HG03196 (cell line): ENCODE measurements around the gene ZNF532.
"Not testable (repeated sequence)": the region's sequence is repeated elsewhere in the genome, so short reads cannot be mapped to it uniquely, and the experiment has no call there.

Experiments
- ATAC-seq: cut with Tn5 transposase; IDR thresholded peaks from one replicate; pipeline ENCODE4 v1.9.1; 2021; ENCODE audit not compliant: unreplicated experiment

The ZNF532 gene

DNA sequence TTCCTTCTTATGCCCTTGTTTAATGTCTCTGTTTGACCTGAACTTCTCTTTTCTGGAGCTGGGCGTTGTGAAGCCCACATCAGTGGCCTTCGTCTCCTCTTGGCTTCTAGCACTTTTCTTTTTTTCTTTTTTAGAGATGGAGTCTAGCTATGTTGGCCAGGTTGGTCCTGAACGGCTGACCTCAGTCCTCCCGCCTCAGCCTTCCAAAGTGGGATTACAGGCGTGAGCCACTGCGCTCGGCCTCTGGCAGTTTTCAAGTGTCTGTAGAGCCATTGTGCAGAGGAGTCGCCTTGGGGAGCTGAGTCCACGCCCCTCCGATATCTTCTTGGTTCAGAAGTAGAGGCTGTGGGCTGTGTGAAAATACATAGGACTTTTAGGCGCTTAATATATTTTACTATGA is 36.5 kb downstream of the ZNF532 start:
- ATAC-seq: no peak

DNA sequence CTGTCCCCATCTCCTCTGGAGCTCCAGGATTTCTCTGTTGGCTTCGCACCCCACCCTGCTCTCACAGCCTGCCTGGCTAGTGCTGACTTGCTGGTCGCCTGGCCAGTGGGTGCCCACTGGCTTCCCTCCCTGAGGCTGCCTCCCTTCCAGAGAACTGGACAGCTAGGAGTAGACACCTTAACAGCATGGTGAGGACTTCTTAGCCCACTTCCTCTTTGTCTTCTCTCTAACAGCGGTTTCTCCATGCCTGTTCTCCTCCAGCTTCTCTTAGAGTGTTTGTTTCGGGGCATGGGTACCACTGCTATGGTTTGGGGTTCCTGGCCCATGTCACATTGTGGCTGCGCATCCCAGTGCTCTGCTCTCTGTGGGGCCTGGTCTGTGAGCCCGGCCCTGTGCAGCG is 37.1 kb downstream of the ZNF532 start:
- ATAC-seq: no peak

- no peak for ATAC-seq
Observed at GRCh38 chr18:58902961-58903360, 38.3 kb downstream of the ZNF532 start.

GRCh38 chr18:58903533-58903932 is 38.9 kb downstream of the ZNF532 start:
- ATAC-seq: no peak

DNA sequence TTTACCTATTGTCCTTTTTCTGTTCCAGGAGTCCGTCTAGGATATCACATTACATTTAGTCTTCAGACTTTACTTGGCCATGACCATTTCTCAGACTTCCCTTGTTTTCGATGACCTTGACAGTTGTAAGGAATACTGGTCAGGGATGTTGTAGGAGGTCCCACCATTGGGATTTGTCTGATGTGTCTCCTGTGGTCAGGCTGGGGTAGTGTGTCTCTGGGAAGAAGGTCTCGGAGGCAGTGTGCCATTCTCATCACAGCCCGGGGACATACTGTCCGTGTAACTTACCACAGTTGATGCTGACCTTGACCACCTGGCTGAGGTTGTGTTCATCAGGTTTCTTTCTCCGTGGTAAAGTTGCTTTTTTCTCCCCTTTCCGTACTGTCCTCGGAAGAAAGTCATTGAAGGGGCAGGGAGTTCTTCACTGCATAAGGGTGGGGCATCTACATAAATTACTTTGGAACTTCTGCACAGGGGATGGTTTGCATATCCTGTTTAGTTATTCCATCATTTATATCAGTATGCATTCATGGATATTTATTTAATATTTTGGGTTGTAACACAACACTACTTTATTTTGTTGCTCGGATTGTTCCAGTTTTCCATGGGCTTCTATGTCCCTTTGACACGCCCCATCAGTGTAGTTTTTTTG is 41.2 kb downstream of the ZNF532 start:
- ATAC-seq: no peak

- ATAC-seq: no peak
Observed at GRCh38 chr18:58908006-58908405, 43.3 kb downstream of the ZNF532 start.

GRCh38 chr18:58909521-58909920 is 44.8 kb downstream of the ZNF532 start:
- no peak for ATAC-seq

DNA sequence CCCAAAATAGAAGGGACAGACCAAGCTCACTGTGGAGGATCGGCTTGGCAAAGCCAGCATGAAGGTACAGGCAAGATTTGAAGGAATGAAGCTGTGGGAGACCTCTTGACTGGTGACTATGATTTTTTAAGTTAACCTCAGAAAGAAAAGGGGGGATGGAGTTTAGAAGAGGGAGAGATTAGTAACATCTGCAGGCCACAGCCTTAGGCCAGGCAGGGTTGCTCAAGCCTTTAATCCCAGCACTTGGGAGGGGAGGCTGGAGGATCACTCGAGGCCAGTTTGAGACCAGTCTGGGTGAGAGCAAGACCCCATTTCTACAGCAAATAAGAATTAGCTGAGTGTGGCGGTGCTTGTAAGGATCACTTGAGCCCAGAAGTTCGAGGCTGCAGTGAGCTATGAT is 46.6 kb downstream of the ZNF532 start:
- ATAC-seq: no peak

DNA sequence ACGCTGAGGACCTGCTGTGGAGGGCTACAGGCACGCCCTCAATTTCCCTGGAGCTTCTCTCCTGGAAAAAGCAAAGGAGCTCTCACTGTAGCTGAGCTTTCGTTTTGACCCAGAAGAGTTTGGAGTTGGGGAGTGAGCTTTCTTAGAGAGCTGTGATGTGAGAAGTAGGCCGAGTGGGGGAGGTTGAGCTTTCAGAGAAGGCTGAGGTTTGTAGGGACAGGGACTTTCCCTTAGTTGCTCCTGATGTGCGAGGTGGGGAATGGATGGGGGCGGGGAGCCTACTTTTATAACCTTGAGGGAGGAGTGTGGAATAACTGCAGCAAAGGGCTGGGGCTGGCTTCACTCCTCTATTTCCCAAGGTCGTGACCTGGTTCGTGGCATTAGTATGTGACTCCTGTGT is 47.1 kb downstream of the ZNF532 start:
- no peak for ATAC-seq

DNA sequence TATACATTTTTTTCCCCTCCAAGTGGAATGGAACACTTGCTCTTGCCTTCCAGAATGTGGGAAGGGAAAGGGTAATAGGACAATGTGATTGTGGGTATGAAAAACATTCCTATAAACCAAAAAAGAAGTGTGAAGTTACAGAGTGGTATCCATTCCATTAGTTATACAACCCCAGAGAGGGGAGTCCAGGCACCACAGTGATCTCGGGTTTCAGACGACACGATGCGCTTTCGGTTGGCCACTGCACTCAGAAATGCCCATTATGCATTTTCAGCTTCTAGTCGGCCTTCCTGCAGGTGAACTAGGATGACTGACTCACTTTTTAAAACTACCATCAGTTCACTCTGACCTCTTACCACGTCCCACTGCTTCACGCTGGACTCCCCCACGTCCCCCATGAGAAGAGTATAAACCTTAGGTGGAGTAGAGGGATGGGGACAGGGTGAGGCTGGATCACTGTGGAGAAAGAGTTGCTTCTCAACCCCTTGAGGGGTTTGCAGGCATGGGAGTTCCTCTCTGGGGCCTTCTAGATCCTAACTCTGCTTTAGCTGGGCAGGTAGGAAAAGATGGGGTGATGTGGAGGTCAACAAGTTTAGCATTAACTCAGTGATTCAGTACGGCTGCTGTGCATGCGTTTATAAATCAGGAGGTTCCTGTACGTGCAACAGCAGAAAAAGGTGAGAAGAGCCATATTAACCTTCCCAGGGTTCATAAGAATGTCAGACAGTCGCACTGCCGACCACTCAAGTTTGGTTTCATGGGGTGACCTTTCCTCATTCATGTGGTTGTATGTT is 50.5 kb downstream of the ZNF532 start:
- no peak for ATAC-seq

DNA sequence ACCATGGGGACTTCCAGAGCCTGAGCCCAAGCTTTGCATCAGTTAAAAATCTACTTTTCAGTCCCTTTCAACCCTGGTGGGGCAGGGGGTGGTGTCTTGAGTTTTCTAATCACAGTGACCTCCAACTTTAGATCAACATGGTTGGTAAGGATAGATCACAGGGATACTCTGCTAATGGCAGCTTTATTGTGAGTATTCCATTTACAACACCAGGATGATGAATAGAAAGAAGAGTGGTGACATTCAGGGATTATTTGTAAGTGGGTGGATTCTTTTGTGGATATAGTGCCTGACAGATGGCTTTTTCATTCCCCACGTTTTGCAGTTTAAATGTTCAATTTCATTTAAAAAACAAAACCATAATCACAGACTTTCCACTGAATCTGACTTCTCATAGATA is 51.3 kb downstream of the ZNF532 start:
- no peak for ATAC-seq

GRCh38 chr18:58919934-58920333 is 55.3 kb downstream of the ZNF532 start:
- ATAC-seq: not testable (repeated sequence)

DNA sequence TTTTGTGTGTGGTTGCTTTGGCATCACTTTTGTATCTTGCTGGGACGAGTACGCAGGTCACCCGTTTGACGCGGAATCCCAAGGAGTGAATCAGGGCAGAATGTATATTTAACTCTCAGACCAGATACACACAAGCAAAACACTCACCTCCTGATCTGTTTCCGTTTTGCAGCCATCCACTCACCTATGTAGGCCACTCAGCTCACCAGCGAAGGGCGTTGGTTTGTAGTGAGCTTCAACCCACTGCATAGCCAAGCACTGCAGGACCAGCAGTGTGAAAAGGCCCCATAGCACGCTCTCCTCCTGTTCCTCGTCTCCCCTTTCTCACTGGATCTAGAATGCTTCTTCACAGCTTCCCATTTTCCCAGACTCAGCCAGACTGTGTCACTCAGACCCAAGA is 58.3 kb downstream of the ZNF532 start:
- ATAC-seq: no peak

- ATAC-seq: no peak
Observed at GRCh38 chr18:58924473-58924872, 59.8 kb downstream of the ZNF532 start.

- ATAC-seq: no peak
Observed at GRCh38 chr18:58927659-58928058, 63.0 kb downstream of the ZNF532 start.

DNA sequence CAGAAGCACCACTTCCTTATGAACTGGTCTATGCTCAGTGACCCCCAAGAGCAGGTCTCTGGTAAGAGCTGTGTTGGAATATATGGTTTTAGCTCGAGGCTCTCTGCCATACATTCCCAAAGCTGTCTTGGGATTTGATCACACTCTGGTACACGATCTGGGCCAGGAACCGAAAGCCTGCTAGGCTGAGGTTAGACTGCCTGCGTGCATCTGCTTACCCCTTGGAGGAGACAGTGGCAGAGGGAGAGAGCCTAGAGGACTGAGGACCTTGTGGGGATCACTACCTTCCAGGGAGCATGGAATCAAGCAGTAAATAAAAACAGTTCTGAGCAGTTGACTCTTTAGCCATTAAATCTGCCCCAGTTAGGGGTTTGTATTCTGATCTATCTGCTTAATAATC is 63.7 kb downstream of the ZNF532 start:
- no peak for ATAC-seq

DNA sequence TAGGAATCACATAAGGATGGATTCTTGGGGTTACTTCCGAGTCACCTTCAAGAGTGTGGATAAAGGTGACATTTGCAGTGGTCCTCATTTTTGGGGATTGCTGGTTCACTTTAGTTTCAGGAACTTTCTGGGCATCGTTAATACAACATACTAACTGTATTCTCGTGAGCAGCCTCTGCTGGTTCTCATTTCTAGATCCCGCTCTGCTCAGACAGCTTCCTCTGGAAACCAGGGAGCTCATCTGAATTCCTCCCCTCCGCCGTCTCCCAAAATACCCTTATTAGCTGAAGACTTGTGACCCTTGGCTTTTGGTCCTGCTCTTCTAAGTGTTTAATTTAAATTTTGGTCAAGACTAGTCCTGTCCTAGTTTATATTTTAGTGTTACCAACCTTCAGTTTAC is 64.5 kb downstream of the ZNF532 start:
- no peak for ATAC-seq

- no peak for ATAC-seq
Observed at GRCh38 chr18:58934356-58934755, 69.7 kb downstream of the ZNF532 start.

DNA sequence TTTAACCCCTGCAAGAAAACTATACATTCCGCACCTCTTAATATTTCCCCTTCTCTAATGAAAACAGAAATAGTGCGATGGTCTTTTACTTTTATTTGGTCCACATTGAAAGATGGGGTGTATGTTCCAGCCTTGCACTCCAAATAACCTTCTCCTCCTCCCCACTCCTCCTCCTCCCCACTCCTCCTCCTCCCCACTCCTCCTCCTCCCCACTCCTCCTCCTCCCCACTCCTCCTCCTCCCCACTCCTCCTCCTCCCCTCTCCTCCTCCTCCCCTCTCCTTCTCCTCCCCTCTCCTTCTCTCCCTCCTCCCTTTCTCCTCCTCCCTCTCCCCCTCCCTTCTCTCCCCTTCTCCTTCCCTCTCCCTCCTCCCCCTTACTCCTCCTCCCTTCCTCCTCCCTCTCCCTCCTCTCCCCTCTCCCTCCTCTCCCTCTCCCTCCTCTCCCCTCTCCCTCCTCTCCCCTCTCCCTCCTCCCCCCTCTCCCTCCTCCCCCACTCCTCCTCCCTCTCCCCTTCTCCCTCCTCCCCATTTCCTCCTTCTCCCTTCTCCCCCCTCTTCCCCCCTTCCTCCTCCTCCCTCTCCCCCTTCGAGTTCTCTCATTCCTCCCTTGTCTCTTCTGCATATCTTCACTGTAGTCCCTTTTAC is 70.4 kb downstream of the ZNF532 start:
- ATAC-seq: no peak

DNA sequence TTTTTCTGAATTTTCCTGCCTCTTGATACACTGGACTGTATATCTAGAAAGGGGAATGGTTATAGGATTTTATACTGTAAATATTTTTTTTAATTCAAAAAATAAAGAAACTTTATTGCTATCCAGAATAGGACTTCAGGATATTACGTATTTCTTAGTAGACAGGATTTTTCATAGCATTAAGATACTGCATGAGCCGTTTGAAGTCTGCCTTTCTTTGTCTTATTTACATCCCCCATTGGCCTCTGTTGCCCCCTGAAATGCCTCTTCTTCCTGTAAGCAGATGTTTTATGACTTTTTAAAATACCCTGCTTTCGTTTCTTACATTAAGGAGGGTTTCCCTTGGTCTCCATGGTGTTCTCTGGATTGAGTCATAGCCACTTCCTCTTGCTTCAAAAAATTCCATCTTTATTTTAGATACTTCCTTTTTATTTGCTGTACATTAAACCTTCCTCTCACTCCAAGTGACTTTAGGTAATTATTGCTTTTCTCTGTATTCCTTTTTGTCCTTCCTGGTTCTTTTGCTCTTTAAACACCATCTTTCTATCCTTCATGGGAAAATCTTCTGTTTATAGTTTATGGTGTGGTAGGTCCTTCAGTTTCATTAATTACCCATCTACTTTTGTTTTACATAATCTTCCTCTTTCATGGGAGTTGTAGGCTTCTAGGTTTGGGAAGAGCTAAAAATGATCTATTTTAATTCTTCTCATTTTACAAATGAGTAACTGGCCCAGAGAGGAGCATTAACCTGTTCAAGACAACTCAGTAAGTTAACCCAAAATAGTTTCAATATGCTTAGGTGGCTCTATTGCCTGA is 72.6 kb downstream of the ZNF532 start:
- ATAC-seq: no peak

DNA sequence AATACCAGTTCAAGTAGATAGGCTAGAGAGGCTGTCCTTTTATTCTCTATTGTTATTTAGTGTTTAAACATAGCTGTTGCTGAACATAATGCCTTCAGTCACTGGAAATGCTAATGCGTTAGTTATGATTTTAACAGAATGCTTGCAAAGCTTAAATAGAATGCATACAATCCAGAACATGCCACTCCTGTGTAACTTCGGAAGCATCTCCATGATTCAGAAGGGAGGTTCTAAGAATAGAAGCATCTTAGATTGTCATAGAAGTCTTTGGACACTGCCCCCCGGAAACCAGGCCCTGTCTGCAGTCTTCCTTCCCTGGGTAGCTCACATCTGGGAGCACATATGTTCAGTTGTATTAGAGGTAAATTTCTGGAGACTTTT is 73.2 kb downstream of the ZNF532 start:
- ATAC-seq: no peak
